ENCODE measurements around the gene CAPN5.
"Not testable (repeated sequence)": the region's sequence is repeated elsewhere in the genome, so short reads cannot be mapped to it uniquely, and the experiment has no call there.

CAPN5 gene

GRCh38 chr11:77066229-77067042 is at the start of gene CAPN5:
CAPN5 (plus strand) TSS chr11:77066971; CDS start chr11:77084887, 17,916 bp downstream.
- peak; percentile 92 for DNase-seq (ENCODE audit: extremely low spot score, insufficient read length, low read depth)

GRCh38 chr11:77018396-77018924 is 48.3 kb upstream of the CAPN5 start:
- FAIRE-seq; DNase-seq (ENCODE audit: extremely low spot score, insufficient read length, low read depth): not testable (repeated sequence)

More at GRCh38 chr11:77066229-77067042, at the start of gene CAPN5:
- FAIRE-seq, result peak; percentile 89

DNA sequence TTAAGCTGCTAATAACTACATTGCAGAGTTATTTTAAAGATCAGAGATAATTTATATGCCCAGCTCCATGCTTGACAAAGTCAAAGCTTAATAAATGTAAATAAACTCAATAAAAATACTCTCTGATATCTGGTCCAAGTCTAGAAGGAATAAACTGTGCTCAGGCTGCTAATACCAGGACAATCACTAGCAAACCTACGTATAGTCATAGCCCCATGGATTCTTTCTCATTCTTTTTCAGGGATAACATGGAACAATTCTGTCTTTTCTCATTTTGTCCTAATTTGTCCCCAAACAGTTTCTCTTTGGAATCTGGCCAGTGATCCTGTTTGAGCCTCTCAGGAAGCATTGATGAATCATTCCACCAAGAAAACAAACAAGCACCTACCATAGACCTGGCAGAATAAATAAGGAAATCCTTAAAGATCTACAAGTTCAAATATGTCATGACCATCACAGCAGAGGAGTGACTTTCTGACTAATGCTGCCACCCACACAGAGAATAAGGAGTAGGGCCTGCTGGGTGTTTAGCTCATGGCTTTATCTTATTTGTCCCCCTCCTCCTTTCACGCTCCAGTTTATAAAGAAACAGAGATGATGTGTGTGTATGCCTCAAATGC is 46.7 kb upstream of the CAPN5 start:
- DNase-seq (ENCODE audit: extremely low spot score, insufficient read length, low read depth), result no peak
- no peak for FAIRE-seq

- FAIRE-seq (no peak), DNase-seq (ENCODE audit: extremely low spot score, insufficient read length, low read depth) (no peak)
Observed at GRCh38 chr11:77020734-77021133, 46.0 kb upstream of the CAPN5 start.

DNA sequence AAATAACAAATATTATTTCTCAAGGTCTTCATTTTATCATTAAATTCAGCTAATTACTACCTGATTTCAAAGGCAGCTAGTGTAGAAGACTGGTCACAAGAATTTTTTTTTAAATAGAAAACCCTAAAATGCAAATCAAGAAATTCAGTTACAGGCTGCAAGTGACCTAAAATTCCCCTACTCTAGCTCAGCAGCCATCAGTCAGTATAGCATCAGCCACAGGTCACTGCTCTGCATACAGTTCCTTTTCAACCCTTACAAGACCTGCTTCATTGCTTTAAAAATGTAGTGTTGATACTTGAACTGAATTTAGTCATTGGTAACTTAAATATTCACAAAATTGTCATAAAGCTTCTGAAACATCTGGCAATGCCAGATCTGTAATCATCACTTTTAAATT is 42.0 kb upstream of the CAPN5 start:
- DNase-seq (ENCODE audit: extremely low spot score, insufficient read length, low read depth) (no peak), FAIRE-seq (no peak)

- FAIRE-seq (no peak), DNase-seq (ENCODE audit: extremely low spot score, insufficient read length, low read depth) (no peak)
Observed at GRCh38 chr11:77026221-77026620, 40.5 kb upstream of the CAPN5 start.

DNA sequence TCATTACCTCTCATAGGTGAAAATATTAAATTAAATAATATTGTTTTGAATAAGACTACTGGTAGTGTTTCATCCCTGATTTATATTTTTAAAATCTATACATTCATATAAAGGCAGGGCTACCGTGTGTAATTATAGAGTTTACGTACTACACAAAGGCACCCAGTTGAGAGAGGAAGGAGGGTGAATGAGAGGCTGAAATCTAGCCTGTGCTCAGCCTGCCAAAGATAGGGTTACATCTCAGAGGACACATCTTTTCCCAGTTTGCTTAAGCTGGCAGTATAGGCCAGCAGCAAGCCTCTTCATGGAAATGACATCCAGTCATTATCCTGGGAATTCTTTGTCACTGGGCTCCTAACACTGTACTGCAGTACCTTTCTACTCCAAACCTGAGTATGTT is 40.0 kb upstream of the CAPN5 start:
- no peak for DNase-seq (ENCODE audit: extremely low spot score, insufficient read length, low read depth)
- no peak for FAIRE-seq

DNA sequence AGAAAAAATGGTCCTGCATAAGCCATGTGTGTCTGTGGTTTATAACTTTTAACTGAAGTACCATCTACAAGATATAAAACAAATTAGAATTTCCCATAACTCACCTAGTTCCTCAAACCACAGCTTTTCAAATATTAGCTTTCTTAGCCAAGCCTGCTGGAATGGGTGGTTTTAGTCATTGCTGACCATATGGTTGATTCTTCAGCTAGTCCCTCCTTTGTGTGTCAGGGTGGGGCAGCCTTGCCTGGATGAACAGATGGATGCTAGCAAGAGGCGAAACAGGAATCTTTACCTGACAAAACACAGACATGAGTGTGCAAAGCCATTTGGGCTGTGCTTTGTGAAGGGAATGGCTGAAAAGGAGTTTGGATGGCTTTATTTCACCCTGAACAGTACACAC is 39.5 kb upstream of the CAPN5 start:
- FAIRE-seq (no peak), DNase-seq (ENCODE audit: extremely low spot score, insufficient read length, low read depth) (no peak)

- DNase-seq (ENCODE audit: extremely low spot score, insufficient read length, low read depth) (no peak), FAIRE-seq (no peak)
Observed at GRCh38 chr11:77029829-77030228, 36.9 kb upstream of the CAPN5 start.

DNA sequence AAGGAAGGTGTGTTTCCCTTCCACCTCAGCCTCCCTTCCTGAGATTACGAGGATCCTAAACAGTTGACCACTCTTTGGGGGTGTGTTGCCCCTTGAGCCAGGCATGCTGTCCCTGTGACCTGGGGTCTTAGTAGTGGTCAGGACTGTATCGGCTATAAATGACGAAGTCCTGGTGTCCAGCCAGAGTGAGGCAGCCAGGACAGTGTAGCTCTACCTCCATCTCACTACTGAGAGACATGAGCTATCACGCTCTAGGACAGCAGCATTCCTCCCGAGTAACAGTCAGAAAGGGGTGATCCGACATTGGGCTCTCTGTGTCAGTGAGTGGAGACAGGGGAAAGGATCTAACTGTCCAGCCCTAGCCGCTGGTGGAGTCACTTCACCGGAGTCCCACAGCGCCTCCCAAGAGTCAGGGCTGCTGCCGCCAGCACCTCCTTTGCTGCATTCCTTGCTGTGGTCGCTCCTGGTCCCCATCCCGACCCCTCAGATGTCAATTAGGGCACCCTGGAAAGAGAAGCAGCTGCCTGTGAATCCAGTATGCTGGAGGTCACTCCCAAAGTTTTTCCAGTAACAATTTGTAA is 35.8 kb upstream of the CAPN5 start:
- no peak for DNase-seq (ENCODE audit: extremely low spot score, insufficient read length, low read depth)
- FAIRE-seq, result no peak

- FAIRE-seq (no peak), DNase-seq (ENCODE audit: extremely low spot score, insufficient read length, low read depth) (no peak)
Observed at GRCh38 chr11:77031599-77031998, 35.2 kb upstream of the CAPN5 start.

DNA sequence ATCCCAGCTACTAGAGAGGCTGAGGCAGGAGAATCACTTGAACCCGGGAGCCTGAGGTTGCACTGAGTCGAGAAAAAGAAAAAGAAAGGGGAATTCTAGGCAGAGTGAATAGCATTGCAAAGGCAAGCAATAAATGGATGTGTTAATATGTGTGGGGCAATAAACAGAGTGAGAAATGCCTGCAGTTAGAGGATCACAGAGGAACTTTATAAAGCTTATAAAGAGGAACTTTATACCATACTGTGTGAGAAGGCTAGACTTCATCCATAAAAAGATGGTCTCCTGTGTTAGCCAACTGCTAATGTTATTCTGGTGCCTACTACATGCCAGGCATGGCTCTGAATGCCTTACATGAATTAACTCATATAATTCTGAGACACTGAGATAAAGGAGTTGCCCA is 31.7 kb upstream of the CAPN5 start:
- no peak for FAIRE-seq
- DNase-seq (ENCODE audit: extremely low spot score, insufficient read length, low read depth), result no peak

- DNase-seq (ENCODE audit: extremely low spot score, insufficient read length, low read depth) (no peak), FAIRE-seq (no peak)
Observed at GRCh38 chr11:77035580-77035979, 31.2 kb upstream of the CAPN5 start.

- no peak for FAIRE-seq
- no peak for DNase-seq (ENCODE audit: extremely low spot score, insufficient read length, low read depth)
Observed at GRCh38 chr11:77036398-77036797, 30.4 kb upstream of the CAPN5 start.

DNA sequence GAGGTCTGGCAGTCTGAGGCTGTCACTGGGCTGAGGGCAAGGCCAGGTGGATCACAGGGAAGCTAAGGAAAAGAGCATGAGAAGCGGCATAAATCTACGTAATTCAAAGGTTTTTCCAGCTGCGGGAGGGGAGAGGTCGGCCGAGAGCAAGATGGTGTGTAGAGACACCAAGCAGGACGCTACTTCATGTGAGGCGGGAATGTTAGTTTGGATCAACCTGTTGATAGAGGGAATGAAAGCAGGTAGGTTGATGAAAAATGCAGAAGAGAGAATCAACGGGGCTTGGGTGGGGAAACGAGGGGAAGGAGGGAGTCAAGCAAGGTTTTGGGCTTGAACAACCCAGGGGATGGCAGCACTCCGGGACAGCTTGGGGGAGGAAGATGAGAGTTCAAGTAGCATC is 29.7 kb upstream of the CAPN5 start:
- DNase-seq (ENCODE audit: extremely low spot score, insufficient read length, low read depth) (no peak), FAIRE-seq (no peak)

DNA sequence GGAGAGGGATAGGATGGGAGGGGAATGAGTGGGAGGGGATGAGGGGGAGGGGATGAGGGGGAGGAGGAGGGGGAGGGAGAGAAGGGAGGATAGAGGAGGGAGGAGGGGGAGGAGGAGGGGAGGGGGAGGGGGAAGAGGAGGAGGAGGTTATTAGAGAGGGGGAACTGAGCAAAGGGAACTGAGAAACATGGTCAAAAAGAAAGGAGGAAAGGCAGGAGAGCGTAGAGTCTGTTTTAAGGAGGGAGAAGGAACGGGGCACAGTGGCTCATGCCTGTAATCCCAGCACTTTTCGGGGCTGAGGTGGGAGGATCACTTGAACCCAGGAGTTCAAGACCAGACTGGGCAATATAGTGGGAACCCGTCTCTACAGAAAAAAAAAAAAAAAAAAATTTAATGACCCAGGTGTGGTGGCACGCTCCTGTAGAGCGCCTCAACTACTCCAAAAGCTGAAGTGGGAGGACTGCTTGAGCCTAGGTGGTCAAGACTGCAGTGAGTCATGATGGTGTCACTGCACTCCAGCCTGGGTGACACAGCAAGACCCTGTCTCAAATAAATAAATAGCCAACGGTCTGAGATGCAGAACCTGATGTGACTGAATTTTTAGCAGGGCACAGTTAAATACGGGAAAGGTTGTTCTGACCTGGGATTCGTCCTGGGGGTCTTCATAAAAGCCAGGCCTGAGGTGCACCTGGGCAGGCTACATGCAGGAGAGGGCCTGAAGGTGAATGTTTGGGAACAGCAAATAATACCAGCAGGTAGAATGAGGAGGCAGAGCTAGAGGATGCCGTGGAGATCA is 28.5 kb upstream of the CAPN5 start:
- no peak for DNase-seq (ENCODE audit: extremely low spot score, insufficient read length, low read depth)
- no peak for FAIRE-seq

GRCh38 chr11:77038825-77039326 is 27.9 kb upstream of the CAPN5 start:
- DNase-seq (ENCODE audit: extremely low spot score, insufficient read length, low read depth) (peak; percentile 9), FAIRE-seq (no peak)

- no peak for FAIRE-seq
- DNase-seq (ENCODE audit: extremely low spot score, insufficient read length, low read depth), result peak; percentile 17
Observed at GRCh38 chr11:77039491-77040400, 27.0 kb upstream of the CAPN5 start.

GRCh38 chr11:77040401-77040777 is 26.4 kb upstream of the CAPN5 start:
- FAIRE-seq, result no peak
- no peak for DNase-seq (ENCODE audit: extremely low spot score, insufficient read length, low read depth)
